H1 (cell line): ENCODE results near the gene CRYGN. TPM values are rescaled to one million over a fixed set of nuclear protein-coding genes. Genes with fewer than 3 reads are reported as not detected.

Experiments
- CBX5 ChIP-seq: fragments of 300-800, 300-1000 bp; sonication (generic); IDR thresholded peaks from 2 replicates; pipeline ENCODE4 v1.7.1; 2016; ENCODE audit warnings: antibody characterized with exemption, low read length, low read depth
- FOSL1 ChIP-seq: IDR thresholded peaks from 2 replicates; pipeline ENCODE4 v1.6.1; 2011; ENCODE audit warnings: mild to moderate bottlenecking, low read depth, low read length, moderate library complexity; ENCODE audit not compliant: insufficient read depth
- JUND ChIP-seq: IDR thresholded peaks from 2 replicates; pipeline ENCODE4 v1.6.1; 2011; ENCODE audit warnings: mild to moderate bottlenecking, improper control_type of control experiment, low read length
- SRF ChIP-seq: IDR thresholded peaks from 2 replicates; pipeline ENCODE4 v1.6.1; 2011; ENCODE audit warnings: mild to moderate bottlenecking, low read depth, low read length, moderate library complexity
- polyA plus RNA-seq, 7 experiments: library from polyadenylated mRNA; depleted of rRNA in 3 of 7; stranded (reverse) in 5 of 7; unstranded in 2 of 7; fragments of >200 nt in 5 of 7; fragments of 200-250 nt in 2 of 7; gene quantifications; 1 replicate in 5 of 7; 2 replicates in 1 of 7; 4 replicates in 1 of 7; pipeline versions ENCODE4 v1.2.1 to v1.2.3, GENCODE V29; 2011 to 2013; ENCODE audit warnings: missing spikeins in 2 of 7, mixed read lengths in 2 of 7
- total RNA-seq: library from RNA; stranded (reverse); fragmentation: NEBNext Ultra II Directional; extraction: Animal tissue kit (Norgen Biotek cat#: 25700); gene quantifications from 2 replicates; pipeline ENCODE4 v1.2.1, GENCODE V29; 2021

Gene CRYGN
- total and polyA plus RNA-seq, 2 of the 8 experiments (the other 6 are each of a cell fraction or from before 2014, with no cell fraction given), result 0.98 to 1.6 TPM

DNA sequence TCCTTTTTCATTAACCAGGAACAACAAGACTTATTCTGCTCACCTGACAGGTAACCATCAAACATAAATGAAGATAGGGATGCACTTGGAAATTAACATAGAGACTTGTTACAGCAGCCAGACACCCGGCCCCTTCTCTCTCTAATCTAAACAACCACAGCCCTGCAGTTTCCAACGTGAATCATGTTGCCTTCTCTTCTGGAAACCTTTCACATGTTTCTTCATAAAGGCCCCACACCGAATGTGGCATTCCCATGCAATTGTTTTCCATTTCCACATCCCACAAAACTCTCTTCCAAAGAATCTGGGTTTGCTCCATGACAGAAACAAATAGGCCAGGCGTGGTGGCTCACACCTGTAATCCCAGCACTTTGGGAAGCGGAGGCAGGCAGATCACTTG, 15.1 kb downstream of the CRYGN start (continued):
- TF ChIP-seq JUND (no peak), FOSL1 (no peak), CBX5 (no peak), SRF (no peak)
